Aorta (tissue), 5 donors: ENCODE results near the gene UGT1A7. TPM values are rescaled to one million over a fixed set of nuclear protein-coding genes. Genes with fewer than 3 reads are reported as not detected.

Source experiments
- ATAC-seq: fragments of 200-7000 bp; cut with Tn5 transposase; one replicate; pipeline ENCODE4 v1.9.1; 2022; ENCODE audit warnings: moderate library complexity; ENCODE audit not compliant: low FRiP score
- DNase-seq, 2 donors: peaks; one replicate each; pipeline ENCODE4 v3.0.0-alpha.2; 2020
- H3K27ac ChIP-seq, 2 donors: one replicate each; pipeline ENCODE4 v1.5.1; 2013; ENCODE audit warnings: low read length in 2 of 2, mild to moderate bottlenecking in 2 of 2, moderate library complexity in 2 of 2, control low read depth in 1 of 2, inconsistent platforms in 1 of 2, low read depth in 1 of 2
- H3K27me3 ChIP-seq, 2 donors: one replicate each; pipeline ENCODE4 v1.6.1; 2013; ENCODE audit warnings: control low read depth in 1 of 2, low read length in 1 of 2, mild to moderate bottlenecking in 1 of 2, moderate library complexity in 1 of 2; ENCODE audit not compliant: insufficient read depth in 2 of 2, control insufficient read depth in 1 of 2
- H3K36me3 ChIP-seq, 2 donors: one replicate each; pipeline ENCODE4 v1.6.1; 2013; ENCODE audit warnings: control low read depth in 1 of 2, low read length in 1 of 2, mild to moderate bottlenecking in 1 of 2; ENCODE audit not compliant: insufficient read depth in 2 of 2, control insufficient read depth in 1 of 2
- H3K4me1 ChIP-seq, 2 donors: one replicate each; pipeline ENCODE4 v1.6.1; 2013; ENCODE audit warnings: low read length in 2 of 2, control low read depth in 1 of 2, mild to moderate bottlenecking in 1 of 2, moderate library complexity in 1 of 2; ENCODE audit not compliant: insufficient read depth in 2 of 2, control insufficient read depth in 1 of 2
- H3K4me3 ChIP-seq, 2 donors: one replicate each; pipeline ENCODE4 v1.5.1; 2013; ENCODE audit warnings: low read length in 2 of 2, control low read depth in 1 of 2, mild to moderate bottlenecking in 1 of 2
- H3K9me3 ChIP-seq: one replicate; pipeline ENCODE4 v1.6.1; 2013; ENCODE audit warnings: mild to moderate bottlenecking, low read length; ENCODE audit not compliant: control insufficient read depth
- WGBS, 2 donors: extraction: QIAGEN DNeasy Blood & Tissue Kit; methylation state at CpG; one replicate each; pipeline ENCODE4 v1.1.7; 2013; 5-methylcytosine and 5-hydroxymethylcytosine counted together
- intact Hi-C, 2 donors: fragments of 100-400 bp; cut with DNase I; formaldehyde crosslinking; loops; one replicate each; pipeline versions ENCODE4 v1.14.2 to v1.15.0; 2022
- polyA plus RNA-seq, 2 donors: library from polyadenylated mRNA; stranded (reverse); fragments of 200-250 nt; gene quantifications; one replicate each; pipeline ENCODE4 v1.2.3, GENCODE V29; 2013
- total RNA-seq, 2 donors: library from RNA; stranded (reverse); fragmentation: NEBNext Ultra II Directional; extraction: Animal tissue kit (Norgen Biotek cat#: 25700); gene quantifications; one replicate each; pipeline ENCODE4 v1.2.1, GENCODE V29; 2021
- donor health status: healthy with polysubstance abuse.
- donor health status: Bipolar disorder and iron deficiency.
- donor health status: DM: no; HTN: no; CAD: no.
- donor health status: DM: no; HTN: no; CAD: no.
- donor health status: DM: yes; HTN: yes; CAD: no.

The UGT1A7 gene
- total and polyA plus RNA-seq, 4 donors: 0.05 to 1.8 TPM; not detected in 2

- Histone ChIP-seq H3K4me1 (no peaks in the 10 kb centered on the region), H3K9me3 (peaks cover 5% of the 10 kb centered on the region), H3K27ac (no peak overlapping the region), H3K27me3 (no peaks in the 10 kb centered on the region), H3K36me3 (no peaks in the 10 kb centered on the region), H3K4me3 (no peak overlapping the region)
- ATAC-seq (no peak), DNase-seq (no peak)
- WGBS, 2 donors: 42 to 56% methylated on average over 5 of the region's 5 CpGs
- intact Hi-C loops: no loop called here
These were observed 90.9 kb downstream of the UGT1A7 start for GRCh38 chr2:233772583-233772982.

- Histone ChIP-seq H3K27me3 (no peaks in the 10 kb centered on the region), H3K9me3 (peaks cover 5% of the 10 kb centered on the region), H3K27ac (no peak overlapping the region), H3K36me3 (no peaks in the 10 kb centered on the region), H3K4me1 (no peaks in the 10 kb centered on the region), H3K4me3 (no peak overlapping the region)
- intact Hi-C loops: no loop called here
- no peak for ATAC-seq
- 84 to 87% methylated on average over 5 of the region's 5 CpGs for WGBS, 2 donors
- peak in 1 of 2 donors; percentile 25 for DNase-seq
These were observed 92.2 kb downstream of the UGT1A7 start for GRCh38 chr2:233773854-233774253.

DNA sequence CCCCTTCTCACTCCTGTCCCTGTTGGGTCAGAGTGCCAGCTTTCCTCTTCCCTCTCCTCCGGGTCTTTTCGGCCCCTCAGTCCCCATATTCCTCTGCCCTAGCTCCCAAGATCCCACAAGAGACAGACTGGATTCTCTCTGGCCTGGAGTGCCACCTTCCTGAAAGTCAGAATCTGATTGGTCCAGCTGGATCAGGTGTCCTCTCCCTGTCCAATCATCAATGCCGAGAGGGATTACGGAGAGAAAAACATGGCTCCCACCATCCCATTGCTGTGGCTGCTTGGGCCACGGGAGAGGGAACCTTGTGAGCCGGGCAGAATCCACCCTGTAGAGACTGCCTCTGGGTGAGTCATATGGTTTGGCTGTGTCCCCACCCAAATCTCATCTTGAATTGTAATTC is 93.7 kb downstream of the UGT1A7 start:
- Histone ChIP-seq H3K4me3 (no peak overlapping the region), H3K9me3 (peaks cover 7% of the 10 kb centered on the region), H3K27me3 (no peaks in the 10 kb centered on the region), H3K27ac (no peak overlapping the region), H3K36me3 (no peaks in the 10 kb centered on the region), H3K4me1 (no peaks in the 10 kb centered on the region)
- intact Hi-C loops: no loop called here
- 91 to 95% methylated on average over 6 of the region's 6 CpGs for WGBS, 2 donors
- DNase-seq: no peak
- no peak for ATAC-seq

DNA sequence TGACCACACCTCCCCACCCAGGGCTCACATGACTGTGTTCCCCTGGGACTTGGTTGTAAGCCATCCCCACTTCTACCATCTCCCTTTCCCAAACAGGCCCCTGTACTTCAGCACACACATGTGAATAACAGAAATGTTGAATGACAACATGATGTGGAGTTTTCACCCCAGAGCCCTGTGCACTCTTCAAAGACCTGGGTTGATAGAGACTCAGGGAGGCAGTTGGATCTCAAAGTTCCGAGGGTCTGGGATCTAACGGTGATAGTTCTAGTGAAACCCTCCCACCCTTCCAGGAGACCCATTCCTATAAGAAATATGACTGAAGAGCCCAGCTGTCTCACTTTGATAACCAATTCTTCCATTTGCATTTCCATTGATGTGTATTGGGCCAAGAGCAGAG is 96.3 kb downstream of the UGT1A7 start, which contains the start of gene MROH2A:
TSS of gene MROH2A (plus strand) at position 301 of the 400 bp plus-strand sequence. CDS start 1,029 bp downstream, outside the sequence.
- DNase-seq (no peak), ATAC-seq (no peak)
- WGBS, 2 donors: 79 to 82% methylated on average over 2 of the region's 2 CpGs
- no peaks in the 10 kb centered on the region for H3K27me3 ChIP-seq
- peaks cover 7% of the 10 kb centered on the region for H3K9me3 ChIP-seq
- H3K4me1 ChIP-seq: no peaks in the 10 kb centered on the region
- intact Hi-C loops: no loop called here
- H3K4me3 ChIP-seq: no peak within 1 kb of the TSS
- H3K27ac ChIP-seq: no peak within 1 kb of the TSS
- H3K36me3 ChIP-seq: no peaks in the 10 kb centered on the region

GRCh38 chr2:233779722-233780121 is 98.0 kb downstream of the UGT1A7 start:
- no peaks in the 10 kb centered on the region for H3K4me1 ChIP-seq
- intact Hi-C loops: no loop called here

GRCh38 chr2:233780771-233781170 is 99.1 kb downstream of the UGT1A7 start:
- whole genome bisulfite sequencing, 2 donors: 88% methylated on average over 4 of the region's 4 CpGs
- intact Hi-C loops: no loop called here
- no peak for DNase-seq
- Histone ChIP-seq H3K9me3 (peaks cover 7% of the 10 kb centered on the region), H3K27ac (no peak overlapping the region), H3K4me3 (no peak overlapping the region), H3K4me1 (no peaks in the 10 kb centered on the region), H3K27me3 (no peaks in the 10 kb centered on the region), H3K36me3 (no peaks in the 10 kb centered on the region)
- ATAC-seq: no peak

More at GRCh38 chr2:233779722-233780121, 98.0 kb downstream of the UGT1A7 start:
- no peak overlapping the region for H3K27ac ChIP-seq
- H3K36me3 ChIP-seq: no peaks in the 10 kb centered on the region
- DNase-seq (no peak), ATAC-seq (no peak)
- peaks cover 7% of the 10 kb centered on the region for H3K9me3 ChIP-seq
- 85 to 89% methylated on average over 4 of the region's 4 CpGs for WGBS, 2 donors
- H3K4me3 ChIP-seq: no peak overlapping the region
- H3K27me3 ChIP-seq: no peaks in the 10 kb centered on the region

GRCh38 chr2:233789554-233789953 is 107.9 kb downstream of the UGT1A7 start:
- DNase-seq (peak in 1 of 2 donors; percentile 42), ATAC-seq (peak; percentile 30)
- no peaks in the 10 kb centered on the region for H3K4me1 ChIP-seq
- no peak overlapping the region for H3K4me3 ChIP-seq
- H3K27me3 ChIP-seq: no peaks in the 10 kb centered on the region
- intact Hi-C loops: no loop called here
- no peak overlapping the region for H3K27ac ChIP-seq
- H3K36me3 ChIP-seq: no peaks in the 10 kb centered on the region
- 86 to 89% methylated on average over 7 of the region's 7 CpGs for WGBS, 2 donors
- peaks cover 2% of the 10 kb centered on the region for H3K9me3 ChIP-seq

DNA sequence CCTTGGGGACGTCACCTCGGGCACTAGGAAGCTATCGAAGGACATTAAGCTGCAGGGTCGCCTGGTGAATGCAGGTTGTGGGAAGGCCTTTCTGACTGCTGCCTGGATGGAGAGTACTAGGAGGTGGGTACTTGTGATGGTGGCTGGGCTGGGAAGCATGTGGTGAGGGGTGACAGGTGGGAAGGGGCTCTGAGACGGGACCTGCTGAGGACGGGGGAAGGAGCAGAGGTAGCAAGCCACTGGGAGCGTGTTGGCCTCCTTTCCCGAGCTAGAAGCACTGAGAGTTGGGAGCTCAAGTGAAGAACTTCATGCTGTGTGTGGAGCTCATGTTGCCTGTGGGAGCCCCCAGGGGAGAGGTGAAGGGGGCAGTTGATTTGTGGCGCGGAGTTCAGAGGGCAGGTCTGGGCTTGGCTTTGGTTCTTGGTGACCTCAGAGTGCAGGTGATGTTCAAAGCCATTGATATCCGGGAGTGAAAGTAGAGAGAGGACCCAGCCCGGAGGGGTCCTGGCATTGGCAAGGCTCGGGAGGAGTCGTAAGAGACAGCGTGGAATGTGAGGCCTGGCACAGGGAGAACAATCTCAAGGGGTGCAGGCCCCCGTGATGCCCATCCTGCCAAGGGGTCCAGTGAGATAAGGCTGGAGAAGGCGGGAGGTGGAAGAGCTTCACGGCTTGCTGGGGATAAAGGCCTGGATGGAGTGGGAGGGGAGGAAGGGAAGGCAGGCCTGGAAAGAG is 109.6 kb downstream of the UGT1A7 start:
- Histone ChIP-seq H3K4me3 (no peak overlapping the region), H3K4me1 (no peaks in the 10 kb centered on the region), H3K27me3 (no peaks in the 10 kb centered on the region), H3K36me3 (no peaks in the 10 kb centered on the region), H3K9me3 (no peaks in the 10 kb centered on the region), H3K27ac (no peak overlapping the region)
- ATAC-seq (no peak), DNase-seq (peak in 1 of 2 donors; percentile 53)
- intact Hi-C loops: no loop called here
- WGBS, 2 donors: 79 to 82% methylated on average over 18 of the region's 18 CpGs

DNA sequence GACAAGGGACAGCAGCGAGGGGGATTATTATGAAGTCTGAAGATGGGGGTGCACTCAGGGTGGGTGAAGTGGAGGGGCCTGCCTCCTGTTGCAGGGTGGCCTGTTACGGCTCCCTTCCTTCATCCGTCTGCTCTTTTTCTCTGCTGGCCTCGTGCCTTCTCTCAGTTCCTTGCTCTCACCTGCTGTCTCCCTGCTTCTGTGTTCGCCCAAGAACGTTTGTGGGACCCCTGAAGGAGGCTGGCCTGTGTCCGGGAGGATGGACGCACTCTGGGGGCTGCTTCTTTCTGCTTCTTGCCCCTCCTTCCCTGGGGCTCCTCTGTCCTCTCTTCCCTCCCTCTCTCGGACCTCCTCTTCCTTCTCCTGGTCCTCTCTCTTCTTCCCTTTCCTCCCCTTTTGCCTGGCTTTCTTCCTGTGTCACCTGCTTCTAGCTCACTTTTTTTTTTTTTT is 110.2 kb downstream of the UGT1A7 start:
- intact Hi-C loops: no loop called here
- Histone ChIP-seq H3K4me1 (no peaks in the 10 kb centered on the region), H3K36me3 (no peaks in the 10 kb centered on the region), H3K4me3 (no peak overlapping the region), H3K27me3 (no peaks in the 10 kb centered on the region), H3K9me3 (no peaks in the 10 kb centered on the region), H3K27ac (no peak overlapping the region)
- ATAC-seq (no peak), DNase-seq (peak in 1 of 2 donors; percentile 43)
- WGBS, 2 donors: 74 to 80% methylated on average over 9 of the region's 9 CpGs
